Right lobe of liver (tissue), 4 donors: ENCODE measurements around the gene DRC1.

Source experiments
- CTCF ChIP-seq, 4 donors: fragments of 200-600 bp in 3 of 4; fragments of 450-650 bp in 1 of 4; IDR thresholded peaks; one replicate each; pipeline versions ENCODE4 v1.5.1 to v1.8.0; 2016 to 2022; ENCODE audit warnings: antibody characterized with exemption in 4 of 4, mild to moderate bottlenecking in 2 of 4
- POLR2A ChIP-seq: fragments of 450-650 bp; IDR thresholded peaks from one replicate; pipeline ENCODE4 v1.6.1; 2017; ENCODE audit warnings: antibody characterized with exemption, mild to moderate bottlenecking
- donor health status: DM: no; HTN: no; CAD: no.
- donor health status: DM: no; HTN: no; CAD: no.
- donor health status: DM: no; HTN: yes; CAD: no.

DNA sequence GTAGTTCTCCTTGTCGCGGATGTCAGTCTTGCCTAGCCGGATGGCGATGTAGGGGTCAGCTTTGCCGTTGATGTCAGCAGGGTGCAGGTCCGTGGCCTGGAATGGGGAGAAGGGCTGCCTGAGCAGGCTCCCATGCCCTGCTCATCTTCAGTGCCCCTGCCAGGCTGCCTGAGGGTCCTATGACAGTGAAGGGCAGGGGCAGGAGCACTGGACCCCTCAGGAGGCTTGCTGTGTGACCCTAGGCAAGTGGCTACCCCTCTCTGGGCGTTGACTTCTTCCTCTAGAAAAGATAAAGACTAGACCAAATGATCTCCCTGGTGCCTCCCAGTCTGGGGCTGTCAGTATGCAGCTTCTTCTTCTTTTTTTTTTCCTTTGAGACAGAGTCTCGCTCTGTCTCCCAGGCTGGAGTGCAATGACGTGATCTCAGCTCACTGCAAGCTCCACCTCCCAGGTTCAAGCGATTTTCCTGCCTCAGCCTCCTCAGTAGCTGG lies 64.3 kb downstream of the DRC1 start:
- TF ChIP-seq POLR2A (no peak), CTCF (IDR thresholded peaks at IDR 0.05) (no peak)
